NCI-H446 (cell line): ENCODE results near the gene AKR1C1.
"Not testable (repeated sequence)": the region's sequence is repeated elsewhere in the genome, so short reads cannot be mapped to it uniquely, and the experiment has no call there.

Experiments
- DNase-seq, 2 experiments: peaks; one replicate each; lab custom pipeline; 2025; lab: John Stamatoyannopoulos, UW

AKR1C1 gene

DNA sequence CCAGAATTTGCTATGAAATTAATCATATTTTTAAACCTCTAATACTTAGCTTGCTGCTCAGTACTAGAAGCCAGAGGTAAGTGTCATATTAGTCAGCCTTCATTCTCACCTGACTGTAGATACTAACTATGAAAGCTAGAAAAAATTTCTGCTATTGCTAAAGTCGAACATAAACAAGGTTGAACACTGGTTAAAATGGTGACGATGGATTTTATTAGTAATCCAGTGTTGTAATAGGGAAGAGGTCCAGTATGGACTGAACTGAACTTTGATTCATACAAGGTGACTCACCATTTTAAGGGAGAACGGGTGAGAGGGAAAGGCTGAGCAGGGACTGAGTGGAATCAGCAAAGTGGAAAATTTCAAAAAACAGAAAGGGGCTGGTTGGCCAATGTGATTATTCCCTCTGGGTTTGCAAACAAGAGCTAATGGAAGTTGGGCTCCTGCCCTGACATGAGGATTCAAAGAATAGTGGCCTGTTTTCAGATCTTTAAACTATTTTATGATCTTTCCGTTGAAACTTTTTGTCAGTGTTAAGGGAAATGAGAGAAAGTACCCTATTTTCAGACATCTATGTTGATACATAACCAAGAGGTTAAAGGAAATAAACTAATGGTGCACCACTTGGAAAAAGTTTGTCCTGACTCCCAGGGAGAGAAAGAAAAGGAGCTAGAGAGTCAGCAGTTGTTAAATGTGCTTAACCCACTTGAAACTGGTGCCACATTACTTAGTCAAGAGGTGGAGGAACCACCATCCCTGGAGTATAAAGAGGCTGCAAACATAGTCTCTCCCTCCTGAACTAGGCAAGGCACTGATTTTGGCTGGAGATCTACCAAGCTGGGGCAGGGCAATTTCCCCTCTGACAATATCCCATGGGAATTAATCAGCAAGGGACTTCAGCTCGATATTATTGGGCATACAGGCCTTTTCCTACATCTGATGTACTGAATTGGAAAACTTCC lies 15.3 kb upstream of the AKR1C1 start:
- DNase-seq: no peak

DNA sequence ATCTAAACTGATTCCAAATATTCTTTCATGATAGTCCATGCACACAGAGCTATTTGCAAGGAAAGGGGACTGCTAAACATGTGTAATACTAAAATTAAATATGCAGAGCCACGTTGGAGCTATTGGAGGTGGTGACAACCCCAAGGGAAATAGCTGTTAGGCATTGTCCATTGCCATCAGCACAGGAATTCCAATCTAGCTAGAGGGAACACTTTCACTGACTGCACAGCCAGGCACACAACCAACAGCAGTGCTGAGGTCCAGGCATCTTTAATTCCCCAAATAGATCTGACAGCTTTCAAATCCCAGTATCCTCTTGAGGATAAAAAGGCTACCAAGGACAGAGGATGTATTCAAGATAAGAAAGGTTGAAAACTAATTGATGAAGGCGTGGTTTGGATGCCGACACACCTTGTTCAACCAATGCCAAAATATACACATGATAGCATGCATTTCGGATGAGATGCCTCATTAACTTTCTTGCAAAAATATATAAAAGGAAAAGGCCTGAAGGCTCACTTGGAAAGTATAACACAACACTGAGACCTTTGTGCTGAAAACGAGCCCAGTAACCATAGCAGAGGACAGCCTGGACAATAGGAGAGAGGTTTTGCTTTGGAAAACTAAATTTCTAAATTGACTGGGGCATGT lies 11.6 kb upstream of the AKR1C1 start:
- not testable (repeated sequence) for DNase-seq

DNA sequence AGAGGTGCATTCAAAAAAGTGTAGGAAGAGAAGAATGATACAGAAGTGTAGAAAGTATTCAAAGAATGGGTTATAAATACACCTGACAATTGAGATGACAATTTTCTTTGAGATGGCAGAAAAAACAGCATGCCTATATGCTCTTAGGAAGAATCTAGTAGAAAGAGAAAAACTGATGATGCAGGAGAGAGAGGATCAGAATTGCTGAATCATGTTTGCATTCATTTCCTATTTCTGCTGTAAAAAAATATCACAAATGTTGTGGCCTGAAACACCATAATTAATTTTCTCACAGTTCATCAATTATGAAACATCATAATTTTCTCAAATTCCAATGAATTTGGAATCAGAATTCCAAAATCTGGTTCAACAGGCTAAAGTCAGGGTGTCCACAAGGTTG lies 9.8 kb upstream of the AKR1C1 start:
- DNase-seq: no peak

DNA sequence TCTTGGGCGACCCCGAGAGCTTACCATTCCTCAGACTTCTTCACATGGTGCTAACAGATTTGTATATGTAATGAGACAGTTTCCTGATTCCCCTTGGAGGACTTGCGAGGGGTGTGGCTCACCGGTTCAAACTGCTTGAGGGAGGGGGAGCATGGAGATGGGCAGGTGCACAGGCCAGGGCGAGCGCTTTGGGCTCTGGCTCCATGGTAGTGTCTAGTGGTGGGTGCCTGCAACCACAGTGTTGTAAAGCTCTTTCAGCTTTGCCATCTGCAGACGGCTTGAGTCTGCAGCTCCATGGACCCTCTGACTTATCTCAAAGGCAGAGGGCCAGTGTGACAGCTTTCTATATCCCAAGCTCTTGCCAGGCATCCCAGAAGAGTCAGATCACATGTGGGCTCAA lies 7.1 kb upstream of the AKR1C1 start:
- not testable (repeated sequence) for DNase-seq

DNA sequence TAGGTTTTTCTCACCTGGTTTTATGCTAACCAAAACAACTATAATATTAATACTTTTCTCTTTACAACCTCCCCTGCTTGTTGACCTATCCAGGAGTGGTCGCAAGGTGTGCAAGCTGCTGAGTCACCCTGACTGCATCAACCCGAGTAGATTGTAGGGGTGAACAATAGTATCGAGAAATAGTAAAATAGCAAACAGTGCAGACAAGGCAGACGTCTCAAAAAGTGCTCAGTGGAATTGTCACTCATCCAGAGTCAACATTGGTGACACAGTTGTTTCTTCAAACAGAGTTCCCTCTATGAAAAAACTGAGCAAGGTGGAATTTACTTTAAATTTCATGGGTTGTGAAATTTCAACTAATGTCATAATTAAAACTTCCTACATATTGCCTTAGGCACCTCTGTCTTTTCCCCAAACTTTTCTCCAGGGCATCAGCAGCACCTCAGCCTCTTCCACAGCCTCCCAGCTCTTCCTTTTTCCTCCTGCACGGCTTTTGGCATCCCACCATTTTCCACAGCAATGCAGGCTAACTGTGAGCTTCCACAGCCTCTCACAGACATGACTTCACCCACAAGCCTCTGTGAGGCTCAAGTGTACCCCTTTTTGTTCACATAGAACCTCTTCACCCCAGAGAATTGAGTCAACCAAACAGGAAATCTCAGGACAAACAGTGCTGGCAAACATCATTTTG lies 6.1 kb upstream of the AKR1C1 start:
- not testable (repeated sequence) for DNase-seq

DNA sequence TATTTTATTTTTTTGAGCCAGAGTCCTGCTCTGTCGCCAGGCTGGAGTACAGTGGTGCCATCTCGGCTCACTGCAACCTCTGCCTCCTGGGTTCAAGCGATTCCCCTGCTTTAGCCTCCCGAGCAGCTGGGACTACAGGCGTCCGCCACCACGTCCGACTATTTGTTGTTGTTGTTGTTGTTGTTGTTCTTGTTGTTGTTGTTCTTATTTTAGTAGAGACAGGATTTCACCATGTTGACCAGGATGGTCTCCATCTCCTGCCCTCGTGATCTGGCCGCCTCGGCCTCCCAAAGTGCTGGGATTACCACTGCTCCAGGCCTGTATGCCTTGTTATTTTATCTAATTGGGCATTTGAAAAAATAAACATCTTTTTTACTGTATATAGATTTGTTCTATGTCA lies 1.7 kb upstream of the AKR1C1 start:
- not testable (repeated sequence) for DNase-seq

DNA sequence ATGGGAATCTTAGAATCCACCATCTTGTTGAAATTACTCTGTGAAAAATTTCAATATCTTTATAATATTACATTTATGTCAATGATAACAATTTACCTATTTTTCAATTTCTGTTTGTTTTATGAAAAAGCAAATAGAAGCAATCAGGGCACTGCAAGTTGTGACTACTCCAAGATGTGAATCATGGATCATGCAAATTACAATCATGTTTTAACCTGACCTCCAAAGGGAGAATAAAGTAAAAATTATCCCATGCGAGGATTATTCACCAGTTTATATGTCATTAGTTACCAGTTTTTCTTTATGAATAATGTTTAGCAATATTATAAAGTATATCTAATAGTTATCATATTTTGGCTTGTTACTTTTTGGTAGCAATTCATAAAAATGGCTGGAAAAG lies 907 bp upstream of the AKR1C1 start:
- not testable (repeated sequence) for DNase-seq

DNA sequence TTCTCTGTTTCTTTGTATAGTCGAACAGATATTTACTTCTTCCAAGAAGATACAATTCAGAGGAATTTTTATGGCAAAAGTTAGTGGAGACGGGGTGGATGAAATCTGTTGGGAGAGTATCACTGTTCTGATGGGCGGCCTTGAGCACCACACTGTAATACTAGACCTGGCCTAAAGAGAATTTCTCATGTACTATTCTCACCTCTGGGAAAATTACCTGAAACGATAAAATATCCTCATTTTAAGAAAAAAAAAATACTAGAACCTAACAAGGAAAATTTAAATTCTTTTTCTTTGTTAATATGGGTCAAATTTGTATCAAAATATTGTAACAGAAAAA lies 570 bp downstream of the AKR1C1 start:
- DNase-seq: not testable (repeated sequence)

DNA sequence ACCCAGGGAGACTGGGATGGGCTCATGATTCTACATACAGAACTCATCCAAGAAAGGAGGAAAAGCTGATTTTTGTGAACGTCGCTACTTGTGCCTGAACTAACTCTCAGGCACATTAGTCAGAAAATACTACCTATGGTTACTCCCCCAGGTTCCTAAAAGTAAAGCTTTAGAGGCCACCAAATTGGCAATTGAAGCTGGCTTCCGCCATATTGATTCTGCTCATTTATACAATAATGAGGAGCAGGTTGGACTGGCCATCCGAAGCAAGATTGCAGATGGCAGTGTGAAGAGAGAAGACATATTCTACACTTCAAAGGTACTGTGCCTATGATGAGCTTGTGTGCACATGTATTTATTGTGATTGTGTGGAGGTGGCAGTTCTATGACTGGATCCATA lies 2.5 kb downstream of the AKR1C1 start:
- not testable (repeated sequence) for DNase-seq

DNA sequence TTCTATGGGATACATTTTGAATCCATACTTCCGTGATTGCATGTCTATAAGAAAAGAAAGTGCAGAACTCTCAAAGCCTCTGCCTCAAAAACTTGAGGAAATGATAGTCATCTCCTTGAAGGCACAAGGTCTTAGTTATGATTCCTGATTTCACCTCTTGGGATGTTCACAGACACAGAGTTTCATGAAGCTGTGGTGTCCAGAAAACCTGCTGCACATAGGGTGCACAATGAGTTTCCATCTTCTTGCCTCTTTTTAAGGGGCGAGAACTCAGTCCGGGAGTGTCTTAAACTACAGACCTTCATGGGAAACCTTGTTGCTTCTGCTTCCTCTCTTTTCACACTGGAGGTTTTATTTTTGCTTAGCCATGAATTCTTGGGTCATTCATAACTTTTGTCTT lies 4.0 kb downstream of the AKR1C1 start:
- DNase-seq: not testable (repeated sequence)

DNA sequence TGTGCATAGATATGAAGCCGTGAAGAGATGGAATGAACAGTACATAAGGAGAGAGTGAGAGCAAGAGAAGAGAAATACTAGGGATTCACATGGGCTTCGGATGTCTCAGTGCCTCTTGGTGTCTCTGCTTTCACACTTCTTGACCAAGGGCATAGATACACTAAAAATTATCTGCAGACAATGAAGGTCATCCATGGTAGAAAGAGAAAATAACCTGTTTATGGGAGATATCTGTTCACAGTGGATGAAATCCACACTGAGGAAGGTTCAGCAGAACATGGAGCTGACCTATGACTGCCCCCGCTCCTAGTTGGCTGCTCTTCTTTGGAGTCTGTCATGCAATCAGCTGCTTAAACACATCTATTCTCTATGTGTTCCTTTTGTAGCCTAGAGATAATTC lies 6.1 kb downstream of the AKR1C1 start:
- DNase-seq: not testable (repeated sequence)

DNA sequence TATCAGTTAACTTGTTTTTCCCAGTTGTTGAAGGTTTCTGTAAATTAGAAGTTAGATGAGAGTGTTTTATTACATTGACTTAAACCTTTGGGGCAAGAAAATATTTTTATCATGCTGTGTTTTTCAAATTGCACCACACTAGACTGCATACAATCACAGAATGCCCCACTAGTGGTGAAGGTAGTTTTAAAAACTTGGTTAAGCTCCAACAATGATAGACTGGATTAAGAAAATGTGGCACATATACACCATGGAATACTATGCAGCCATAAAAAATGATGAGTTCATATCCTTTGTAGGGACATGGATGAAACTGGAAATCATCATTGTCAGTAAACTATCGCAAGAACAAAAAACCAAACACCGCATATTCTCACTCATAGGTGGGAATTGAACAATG lies 7.1 kb downstream of the AKR1C1 start:
- DNase-seq: not testable (repeated sequence)

DNA sequence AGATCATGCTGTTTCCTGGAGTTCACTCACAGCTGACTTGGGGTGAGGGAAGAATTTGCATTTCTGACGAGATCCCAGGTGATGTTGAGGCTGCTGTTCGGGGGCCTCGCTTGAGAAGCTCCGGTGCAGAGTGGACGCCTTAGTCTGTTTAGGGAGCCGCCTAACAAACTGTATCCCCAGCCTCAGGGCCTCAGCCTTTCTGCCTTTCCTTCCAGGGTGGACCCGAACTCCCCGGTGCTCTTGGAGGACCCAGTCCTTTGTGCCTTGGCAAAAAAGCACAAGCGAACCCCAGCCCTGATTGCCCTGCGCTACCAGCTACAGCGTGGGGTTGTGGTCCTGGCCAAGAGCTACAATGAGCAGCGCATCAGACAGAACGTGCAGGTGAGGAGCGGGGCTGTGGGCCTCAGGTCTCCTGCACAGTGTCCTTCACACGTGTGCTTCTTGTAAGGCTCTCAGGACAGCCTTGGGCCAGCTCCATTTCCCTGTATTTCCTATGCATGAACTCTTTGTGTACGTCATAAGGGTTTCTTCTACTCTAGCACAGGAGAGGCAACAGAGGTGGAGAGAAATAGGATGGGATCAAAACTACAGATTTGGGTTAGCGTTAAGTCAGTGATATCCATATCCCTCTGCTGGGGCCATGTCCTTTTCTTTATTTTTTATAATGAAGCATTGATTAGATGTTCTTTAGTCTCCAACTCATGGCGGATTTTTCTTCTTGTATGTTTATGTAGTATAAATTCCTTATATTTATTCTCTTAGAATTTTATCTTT lies 9.3 kb downstream of the AKR1C1 start:
- DNase-seq: not testable (repeated sequence)

DNA sequence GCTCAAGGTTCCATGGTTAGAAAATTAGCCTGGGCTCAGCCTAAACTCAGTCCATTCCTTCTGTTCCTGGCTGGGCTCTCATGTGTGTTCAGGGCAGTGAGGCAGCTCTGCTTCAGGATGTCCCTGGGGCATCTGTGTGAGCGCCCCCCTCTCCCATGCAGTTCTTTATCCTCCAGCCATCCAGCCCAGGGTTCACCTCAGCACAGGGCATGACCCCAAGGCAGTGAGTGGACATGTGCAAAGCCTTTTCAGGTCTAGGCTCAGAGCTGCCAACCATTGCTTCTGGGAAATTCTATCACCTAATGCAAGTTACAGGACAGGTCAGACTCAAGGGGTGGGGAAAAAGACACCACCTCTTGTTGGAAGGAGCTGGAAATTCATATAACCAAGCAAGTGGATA lies 10.1 kb downstream of the AKR1C1 start:
- not testable (repeated sequence) for DNase-seq

DNA sequence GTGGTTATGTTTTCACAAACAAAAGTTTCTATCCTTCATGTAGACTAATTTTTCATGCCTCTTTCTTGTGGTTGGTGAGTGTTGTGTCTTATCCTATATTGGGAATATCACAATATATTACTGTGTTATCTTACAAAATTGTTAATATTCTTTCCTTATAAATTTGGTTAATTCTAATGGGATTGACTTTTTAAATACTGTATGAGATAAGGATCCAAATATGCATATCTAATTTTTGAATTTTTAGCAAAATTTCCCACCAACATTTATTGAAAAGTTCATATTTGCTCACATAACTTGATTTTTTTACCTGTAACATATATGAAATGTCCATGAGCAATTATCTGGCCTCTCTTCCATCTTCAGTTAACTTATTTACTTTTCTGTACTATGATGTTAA lies 11.2 kb downstream of the AKR1C1 start:
- not testable (repeated sequence) for DNase-seq

DNA sequence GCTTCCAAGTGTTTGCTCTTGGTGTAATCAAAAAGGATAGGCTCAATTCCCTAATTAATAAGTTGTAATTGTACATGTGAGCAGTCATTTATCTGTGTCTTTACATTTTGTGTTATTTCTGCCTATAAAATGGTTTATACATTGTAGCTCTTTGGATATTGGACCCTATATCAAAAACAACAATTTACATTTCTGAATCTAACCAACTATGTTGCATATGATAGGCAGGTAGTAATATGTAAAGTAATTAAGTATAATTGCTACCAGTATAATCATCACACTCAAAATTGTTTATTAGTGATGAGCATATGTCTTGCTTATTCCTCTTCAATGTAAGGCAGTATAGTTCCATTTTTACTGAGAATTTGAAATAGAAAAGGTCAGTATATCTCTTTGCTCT lies 13.8 kb downstream of the AKR1C1 start:
- DNase-seq: no peak

DNA sequence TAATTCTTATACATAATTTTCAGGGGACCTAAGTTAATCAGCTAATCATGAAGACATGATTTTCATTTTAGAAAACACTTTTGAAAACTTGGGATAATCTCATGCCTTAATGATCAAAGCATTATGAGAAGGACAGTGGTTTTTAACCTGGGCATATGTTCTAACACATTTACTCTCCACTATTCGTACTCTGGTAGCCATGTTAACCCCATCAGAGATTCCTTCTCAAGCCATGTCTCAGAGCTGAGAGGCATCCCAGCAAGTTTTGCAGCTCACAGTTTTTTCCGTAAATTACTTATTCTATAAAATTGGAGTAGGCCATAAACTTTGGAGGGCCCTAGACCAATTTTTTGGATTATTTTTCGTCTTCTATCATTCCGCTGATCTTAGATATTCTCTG lies 15.7 kb downstream of the AKR1C1 start:
- no peak for DNase-seq

DNA sequence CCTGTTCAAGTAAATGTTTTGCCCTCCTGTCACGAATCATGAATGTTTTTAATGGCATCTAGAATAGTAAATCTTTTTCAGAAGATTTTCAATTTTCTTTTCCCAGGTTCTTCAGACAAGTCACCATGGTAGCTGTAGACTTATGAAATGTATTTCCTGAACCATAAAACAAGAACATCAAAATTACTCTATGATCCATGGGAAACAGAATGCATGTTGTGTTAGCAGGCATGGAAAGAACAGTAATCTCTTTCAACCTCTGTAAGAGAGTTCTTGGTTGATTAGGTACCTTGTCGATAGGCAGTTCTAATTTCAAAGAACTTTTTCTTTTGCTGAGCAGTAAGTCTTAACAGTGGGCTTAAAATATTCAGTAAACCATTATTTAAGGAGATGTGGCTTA lies 17.6 kb downstream of the AKR1C1 start:
- DNase-seq: no peak

DNA sequence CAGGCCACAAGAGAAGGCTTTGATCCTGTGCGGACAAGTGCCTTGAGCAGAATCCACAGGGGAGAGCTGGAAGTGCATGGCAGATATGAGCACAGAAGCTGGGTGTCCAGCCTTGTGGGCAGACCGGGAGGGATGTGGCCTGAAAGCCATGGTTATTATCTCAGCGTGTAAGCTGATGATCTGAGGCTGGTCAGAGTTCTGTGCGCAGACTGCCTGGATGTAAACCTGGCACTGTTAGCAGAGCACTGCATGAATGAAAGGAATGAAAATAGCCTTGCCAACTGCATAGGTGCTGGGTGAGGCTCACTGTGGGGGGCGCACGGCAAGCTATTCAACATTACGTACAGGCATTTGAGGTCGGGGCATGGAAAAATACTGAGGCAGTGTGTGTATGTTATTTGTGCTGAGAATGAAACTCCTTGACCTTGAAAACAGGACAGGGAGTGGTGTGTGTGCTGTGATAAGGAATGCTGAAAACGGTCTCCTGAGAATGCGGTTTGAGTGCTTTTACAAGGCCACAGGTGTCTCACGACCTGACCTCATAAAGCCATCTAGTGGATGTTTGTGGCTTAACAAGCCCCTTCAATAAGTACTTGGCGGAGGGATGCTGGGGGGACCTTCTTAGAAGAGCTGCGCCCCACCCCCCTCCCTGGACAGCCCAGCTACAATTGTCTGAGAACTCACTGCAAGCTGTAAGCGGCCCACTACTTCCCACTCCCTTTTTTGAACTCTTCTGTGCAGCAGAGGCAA lies 18.7 kb downstream of the AKR1C1 start:
- DNase-seq: peak in 1 of 2 experiments; percentile 5

DNA sequence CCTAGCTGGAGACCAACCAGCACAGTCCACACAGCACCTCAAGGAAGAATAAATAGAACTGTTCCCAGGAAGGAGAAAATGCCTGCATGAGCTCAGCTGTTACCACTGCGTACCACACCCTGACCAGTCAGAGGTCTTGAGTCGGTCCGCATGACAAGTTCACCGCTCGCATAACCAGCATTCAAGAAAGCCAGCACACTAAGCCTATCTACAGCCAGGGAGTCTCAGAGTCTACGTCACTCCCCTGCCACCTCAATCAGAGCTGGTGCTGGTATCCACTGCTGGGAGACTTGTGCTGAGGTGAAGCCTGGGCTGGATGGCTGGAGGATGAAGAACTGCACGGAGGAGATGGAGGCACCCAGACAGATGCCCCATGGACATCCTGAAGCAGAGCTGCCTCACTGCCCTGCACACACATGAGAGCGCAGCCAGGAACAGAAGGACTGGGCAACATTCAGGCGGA lies 19.6 kb downstream of the AKR1C1 start:
- DNase-seq: no peak

DNA sequence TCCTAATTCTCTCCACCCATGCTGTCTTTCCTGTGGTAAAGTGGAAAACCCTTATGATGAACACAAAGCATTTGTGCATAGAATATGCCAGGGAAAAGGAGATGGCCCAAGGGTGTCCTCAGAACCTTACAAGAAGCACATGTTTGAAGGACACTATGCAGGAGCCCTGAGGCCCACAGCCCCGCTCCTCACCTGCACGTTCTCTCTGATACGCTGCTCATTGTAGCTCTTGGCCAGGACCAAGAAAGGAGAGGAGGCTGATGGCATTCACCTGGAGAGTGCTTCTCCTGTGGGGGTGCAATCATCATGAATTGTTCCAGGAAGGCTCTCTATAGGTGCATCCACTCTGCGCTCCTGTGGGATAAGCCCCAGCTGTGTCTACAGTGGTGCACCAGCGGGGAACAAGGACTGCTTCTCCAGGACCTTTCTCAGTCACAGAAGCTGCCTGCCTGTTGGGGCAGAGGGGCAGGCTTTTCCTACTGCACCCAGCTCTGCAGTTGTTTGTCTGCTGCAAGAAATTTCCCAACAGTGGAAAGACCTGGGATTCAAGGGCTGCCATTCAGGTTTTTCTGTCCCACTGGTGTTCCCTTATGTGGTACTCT lies 20.5 kb downstream of the AKR1C1 start:
- DNase-seq: no peak
